HG02885 (cell line): Measurements from ENCODE around the gene BCL11B.

Experiments
- ATAC-seq: cut with Tn5 transposase; IDR thresholded peaks from one replicate; pipeline ENCODE4 v1.9.1; 2021; ENCODE audit warnings: mild to moderate bottlenecking; ENCODE audit not compliant: unreplicated experiment, poor library complexity

The BCL11B gene

DNA sequence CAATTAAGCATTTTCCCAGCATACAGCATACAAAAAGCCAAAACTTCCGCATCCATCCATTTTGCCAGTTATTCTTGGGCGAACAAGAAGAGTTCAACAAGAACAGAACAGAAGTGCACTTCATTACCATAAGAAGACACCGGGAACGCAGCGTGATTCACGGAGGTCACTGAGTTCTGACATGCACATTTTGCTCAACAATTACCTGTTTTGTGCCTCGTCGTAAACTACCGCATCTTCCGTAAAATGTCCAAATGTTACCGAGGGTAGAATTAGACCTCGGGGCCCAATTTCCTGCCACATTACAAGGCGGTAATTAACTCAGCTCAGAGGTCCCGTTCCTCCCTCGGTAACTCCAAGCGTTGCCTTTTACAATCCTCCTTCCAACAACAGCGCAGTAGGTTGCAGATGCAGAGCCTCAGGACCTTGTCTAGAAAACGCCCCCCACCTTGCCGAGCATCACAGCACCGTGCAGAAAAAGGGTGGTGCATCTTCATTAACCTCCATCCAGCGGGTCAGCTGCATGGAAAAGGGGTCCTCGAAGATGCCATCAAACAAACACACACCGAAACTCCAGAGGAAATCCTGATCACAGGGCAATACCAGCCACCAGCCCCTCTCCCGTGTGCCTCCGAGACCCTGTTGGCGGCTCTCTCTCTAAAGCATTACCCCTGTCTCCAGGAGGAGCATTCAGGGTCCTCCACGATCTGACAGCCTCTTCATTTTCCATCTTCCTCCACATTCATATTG is 125.2 kb downstream of the BCL11B start:
- no peak for ATAC-seq

DNA sequence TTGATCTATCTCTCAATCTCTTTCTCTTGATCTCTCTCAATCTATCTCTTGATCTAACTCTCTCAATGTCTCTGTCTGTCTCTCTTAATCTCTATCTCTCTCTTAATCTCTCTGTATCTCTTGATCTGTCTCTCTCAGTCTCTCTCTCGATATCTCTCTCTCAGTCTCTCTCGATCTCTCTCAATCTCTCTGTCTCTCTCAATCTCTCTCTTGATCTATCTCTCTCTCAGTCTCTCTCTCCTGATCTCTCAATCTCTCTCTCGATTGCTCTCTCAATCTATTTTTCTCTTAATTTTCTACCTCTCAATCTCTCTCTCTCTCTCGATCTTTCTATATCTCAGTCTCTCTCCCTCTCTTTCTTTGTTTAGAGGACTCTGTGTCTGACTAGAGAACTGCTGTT is 126.7 kb downstream of the BCL11B start:
- ATAC-seq = no peak

DNA sequence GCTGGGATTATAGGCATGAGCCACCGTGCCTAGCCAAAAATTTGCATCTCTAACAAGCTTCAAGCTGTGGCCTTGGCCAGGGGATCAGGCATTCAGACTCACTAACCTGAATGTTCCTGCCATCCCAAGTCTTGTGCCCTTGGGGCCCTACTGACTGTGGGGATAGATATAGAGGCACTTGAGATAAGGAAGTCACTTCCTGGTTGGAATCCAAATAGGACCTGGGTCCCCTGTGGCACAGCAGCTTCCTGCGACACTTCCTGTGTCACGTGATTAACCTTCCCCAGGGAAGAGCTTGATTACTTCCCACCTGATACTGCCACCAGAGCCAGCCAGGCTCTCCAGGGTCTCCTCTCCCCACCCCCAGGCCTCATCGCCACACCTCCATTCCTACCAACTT is 128.2 kb downstream of the BCL11B start:
- no peak for ATAC-seq

DNA sequence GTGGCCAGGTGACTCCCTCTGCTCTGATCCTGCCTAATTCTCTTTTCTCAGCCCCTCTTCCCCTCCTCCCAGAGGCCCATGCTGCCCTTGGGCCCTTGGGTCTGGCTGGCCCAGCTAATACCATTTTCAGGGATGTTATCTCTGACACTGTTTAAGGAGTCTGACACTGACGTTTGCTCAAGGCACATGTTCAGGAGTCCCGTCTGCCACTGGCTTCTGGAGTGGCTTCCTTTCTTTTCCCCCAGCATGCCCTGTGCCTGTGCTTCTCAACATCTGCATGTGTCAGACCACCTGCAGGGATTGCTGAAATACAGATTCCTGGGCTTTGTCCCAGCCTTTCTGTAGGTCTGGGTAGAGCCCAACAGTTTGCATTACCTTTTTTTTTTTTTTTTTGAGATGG is 128.9 kb downstream of the BCL11B start:
- no peak for ATAC-seq

DNA sequence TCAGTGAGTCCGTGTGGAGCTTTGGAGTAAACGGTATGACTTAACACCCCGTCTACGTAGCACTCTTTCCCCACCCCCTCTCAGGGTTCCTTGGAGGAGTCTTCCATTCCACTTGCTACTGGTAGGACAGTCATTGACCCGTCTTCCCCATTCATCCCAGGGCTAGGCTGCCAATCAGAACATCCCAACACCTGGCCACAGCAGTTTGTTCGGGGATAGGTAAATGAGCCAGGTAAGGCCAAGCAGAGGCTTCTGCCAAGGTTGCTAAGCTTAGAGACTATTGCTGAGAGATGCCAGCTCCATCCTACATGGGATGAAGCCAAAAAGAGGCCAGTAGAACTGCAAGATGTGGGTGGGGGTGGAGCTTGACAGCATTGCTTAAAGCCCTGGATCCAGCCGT is 130.8 kb downstream of the BCL11B start:
- no peak for ATAC-seq

DNA sequence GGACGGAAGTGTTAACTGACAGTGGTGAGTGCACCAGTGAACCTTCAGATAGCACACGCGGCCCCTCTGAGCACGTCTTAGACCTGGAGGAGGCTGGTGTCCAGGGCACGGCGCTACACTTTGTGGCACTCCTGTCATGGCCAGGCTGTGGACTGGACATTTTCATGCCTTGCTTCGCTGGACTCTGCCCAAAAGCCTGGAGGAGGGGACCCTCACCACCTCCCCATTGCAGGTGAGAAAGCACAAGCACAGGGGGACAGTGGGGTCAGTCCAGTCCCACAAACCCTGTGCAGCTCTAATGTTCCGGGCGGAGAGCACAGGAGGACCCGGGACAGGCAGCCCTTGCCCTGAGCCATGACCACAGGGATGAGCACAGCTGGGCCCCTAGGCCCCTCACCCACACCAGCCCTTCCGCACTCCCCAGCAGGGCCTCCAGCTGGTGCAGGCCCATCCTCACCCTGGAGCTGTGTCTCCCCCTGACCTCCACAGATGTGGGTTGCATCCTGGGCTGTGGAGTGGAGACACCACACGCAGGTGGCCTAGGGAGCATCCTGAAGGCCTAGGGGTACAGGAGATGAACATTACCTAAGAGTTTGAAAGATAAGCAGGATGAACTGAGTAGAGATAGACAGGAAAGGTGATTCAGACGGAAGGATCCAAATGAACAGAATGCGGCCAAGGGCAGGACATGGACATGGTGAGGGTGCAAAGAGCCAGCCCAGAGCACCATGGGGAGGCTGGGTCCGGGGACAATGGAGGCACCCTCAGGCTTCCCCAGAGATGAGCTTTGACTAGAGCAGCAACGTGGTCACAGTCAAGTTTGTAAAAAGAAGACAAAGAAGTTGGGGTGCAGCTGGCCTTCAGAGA is 132.8 kb downstream of the BCL11B start:
- no peak for ATAC-seq

DNA sequence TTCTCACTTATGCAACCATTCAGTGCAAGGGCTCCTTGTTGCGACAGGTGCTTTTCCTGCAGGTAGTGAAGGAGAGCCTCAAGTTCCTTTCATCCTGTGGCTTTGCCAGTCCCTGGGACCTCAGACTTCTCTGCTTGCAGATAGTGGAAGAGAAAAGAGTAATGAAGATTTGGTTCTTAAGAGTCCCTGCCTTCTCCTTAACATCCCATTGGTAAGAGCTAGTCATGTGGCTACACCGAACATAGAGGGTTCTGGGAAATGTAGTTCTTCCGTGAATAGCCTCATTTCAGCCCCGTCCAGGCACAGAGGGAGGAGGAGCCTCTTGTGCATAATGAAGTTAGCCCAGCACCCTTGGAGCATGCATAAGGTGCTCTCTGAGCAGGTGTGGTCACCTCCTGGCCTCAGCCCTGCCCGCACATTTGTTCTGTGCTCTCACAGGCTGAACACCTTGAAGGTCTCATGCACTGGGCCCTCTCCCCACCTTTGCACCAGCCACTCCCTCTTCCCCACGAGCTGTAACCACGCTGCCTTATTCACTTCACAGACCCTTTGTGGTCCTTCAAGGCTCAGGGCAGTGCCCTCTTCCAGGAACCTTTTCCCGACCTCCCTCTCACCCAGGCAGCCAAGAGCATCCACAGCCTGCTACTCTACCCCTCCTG is 134.0 kb downstream of the BCL11B start:
- peak; percentile 49 for ATAC-seq

DNA sequence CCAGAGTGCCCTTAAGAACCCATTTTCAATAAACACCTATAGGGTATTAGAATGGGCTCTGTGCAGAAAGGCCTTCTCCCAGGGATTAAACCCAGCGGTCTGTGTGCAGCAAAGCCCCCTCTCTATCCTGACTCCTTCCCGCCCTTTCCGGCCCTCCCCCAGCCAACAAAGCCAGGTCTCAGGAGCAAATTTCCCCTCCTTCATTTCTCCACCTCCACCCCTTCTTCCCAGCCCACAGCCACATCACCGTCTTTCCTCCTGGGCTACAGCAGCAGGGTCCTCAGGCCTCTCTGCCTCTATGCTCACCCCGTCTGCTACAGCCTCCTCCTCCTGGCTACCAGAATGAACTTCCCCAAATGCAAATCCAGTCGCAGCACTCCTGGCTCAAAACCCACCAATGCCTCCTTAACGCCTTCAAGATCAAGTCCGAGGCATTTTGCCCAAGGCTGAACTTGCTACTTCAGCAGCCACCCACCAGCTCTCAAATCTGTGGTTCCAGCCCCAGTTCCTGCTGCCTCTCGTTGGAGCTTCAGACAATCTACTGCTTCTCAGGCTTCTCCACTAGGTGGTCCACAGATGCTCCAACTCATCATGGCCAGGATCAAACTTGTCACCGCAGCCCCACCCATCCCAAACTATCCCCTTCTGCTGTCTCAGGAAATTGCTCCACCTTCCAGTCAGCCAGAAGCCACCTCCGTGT is 134.8 kb downstream of the BCL11B start:
- no peak for ATAC-seq

DNA sequence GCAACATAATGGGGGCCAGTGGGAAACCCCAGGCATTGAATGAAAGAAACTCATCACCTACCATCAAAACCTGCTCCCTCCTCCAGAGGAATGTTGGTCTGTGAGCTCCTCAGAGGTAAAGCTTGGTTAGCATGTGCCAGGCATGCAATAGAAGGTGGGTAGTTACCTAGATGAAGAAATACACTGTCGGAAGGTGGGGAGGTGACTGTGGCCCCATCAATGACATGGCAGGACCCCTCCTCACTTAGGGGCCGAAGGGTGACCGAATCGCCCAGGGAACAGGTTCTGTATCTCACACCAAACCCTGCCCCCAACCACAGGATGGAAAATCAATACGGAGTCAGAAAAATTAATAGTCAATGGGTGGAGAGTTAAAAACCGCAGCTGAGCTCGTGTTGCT is 135.6 kb downstream of the BCL11B start:
- no peak for ATAC-seq

DNA sequence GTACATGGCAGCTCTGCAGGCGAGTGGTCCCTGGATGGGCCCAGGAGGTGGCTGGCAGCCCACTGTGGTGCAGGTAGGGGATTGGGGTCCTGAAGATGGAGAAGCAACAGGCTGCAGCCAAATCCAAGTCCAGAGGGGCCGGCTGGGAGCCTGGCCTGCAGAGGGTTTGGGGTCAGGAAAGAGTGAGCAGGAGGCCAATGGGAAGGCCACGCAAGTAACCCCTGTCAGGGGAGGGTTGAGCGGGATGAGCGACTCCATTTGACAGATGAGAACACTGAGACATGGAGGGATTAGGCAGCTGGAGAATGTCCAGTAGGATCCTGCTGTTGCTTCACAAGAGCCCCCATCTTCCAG is 136.0 kb downstream of the BCL11B start:
- no peak for ATAC-seq

DNA sequence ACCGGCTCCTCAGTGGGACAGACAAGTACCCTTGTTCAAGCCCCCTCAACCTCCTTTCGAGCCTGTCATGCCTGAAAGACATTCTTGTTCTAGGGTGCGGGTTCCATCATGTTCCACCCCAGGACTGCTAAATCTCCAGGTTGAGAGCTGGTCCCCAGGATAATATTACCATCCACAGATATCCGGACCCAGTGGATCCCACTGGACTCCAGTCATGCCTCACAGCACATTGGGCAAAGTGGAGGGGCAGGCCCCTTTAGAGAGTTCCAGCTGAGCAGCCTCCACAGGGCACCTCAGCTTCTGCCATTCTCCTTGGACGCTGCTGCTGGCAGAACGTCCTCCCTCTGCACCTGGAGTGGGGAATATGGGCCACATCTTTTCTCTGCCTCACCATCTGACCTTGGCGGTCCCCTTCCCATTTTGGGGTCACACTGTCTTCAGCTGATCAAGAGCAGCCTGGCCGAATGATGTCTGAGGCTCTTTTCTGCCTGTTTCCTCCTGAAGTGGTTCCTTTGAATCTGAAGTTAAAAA is 137.4 kb downstream of the BCL11B start:
- ATAC-seq = no peak

DNA sequence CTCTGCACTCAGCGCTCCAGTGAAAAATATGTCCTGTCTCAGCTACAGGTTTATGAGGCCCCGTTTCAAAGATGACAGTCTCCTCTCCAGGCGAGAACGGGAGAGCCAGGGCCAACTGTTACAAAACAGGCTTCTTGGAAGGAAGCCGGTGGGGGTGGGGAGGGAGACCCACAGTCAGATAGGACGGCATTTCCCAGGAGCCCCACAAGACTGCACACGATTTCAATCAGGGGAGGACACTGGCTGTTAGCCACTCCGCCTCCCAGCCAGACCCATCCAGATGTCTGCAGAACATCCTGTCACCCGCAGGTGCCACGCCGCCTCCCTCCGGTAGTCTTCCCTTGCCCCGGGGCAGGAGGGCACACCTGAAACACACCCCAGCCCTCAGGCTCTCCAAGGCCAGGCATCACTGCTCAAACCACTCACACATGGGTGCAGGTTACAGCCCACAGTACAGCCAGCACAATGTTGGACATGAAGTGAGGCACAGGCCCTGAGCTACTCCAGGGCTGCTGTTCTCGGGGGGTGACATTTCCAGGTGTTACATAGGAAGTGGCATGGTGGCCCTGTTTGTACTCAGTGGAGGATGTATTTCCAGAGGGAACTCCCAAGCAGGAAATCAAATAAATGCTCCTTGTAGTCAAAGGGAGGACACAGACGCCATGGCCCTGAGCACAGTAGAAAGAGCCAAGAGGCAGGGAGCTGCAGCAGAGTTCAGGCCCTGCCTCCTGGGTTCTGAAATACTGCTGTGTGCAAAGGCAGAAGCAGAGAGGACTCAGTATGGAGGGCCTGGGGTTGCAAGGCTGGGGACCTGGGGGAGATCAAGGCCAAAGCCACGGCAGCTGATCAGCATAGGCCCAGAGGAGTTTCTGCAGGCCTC is 138.1 kb downstream of the BCL11B start:
- no peak for ATAC-seq

DNA sequence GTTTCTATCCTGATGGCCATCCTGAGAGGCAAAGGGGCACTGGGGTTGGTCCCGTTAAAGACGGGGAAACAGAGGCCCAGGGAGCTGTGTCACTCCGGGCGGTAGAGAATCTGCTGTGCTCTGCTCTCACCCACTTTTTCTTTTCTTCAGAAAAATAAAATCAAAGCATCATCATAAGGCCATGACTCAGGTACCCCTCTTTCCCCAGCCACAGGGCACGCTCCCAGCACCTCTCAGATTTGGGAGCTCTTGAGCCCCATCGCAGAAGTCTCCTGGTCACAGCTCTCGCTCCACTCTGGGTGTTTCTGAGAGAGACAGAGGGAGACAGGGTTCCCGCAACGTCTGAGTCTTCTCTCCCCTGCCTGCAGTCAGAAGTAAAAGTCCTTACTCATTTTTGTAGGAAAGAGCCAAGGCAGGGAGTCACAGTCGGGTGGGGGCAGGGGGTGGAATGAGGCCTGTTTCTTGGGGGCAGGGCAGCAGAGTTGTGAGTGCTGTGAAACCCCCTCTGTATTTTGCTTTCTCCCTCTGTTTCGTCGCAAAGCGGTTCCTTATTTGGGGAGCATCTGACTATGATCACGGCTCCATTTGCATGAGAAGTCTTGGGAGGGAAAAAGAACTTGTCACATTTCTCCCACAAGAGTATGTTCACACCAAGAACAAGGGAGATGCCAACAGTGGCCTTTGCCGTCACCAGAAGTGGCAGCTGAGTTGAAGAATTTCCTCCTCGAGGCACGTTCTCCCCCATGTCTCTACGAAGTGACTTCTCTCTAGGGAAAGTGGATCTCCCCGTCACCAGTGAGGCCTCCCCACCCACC is 139.0 kb downstream of the BCL11B start:
- no peak for ATAC-seq

DNA sequence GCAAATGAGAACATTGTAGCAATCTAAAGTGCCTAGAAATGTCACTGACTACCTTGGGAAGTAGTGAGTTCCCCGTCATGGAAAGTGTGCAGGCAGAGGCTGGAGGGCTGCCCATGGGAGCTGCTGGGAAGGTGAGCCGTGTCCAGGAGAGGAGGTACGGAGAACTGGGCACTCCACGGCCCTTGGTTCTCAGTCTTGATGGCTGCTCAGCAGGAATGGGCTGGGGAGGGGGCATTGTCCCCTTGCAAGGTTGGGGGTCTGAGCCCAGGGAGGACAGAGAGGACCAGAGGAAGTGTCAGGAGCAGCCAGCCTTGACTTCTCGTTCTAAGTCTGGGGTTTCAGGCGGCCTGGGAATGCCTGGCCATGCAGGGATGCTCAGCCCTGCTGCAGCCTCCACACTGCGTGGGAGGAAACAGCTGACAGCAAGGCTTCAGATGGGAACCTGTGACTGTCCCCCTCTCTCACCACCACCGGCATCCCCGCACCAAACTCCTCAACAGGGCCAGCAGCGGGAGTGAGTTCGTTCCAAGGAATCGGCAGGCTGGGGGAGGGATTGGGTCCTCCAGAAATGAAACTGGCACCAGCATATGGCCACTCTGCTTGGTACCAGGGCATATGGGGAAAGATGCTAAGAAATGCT is 140.2 kb downstream of the BCL11B start:
- ATAC-seq = no peak

DNA sequence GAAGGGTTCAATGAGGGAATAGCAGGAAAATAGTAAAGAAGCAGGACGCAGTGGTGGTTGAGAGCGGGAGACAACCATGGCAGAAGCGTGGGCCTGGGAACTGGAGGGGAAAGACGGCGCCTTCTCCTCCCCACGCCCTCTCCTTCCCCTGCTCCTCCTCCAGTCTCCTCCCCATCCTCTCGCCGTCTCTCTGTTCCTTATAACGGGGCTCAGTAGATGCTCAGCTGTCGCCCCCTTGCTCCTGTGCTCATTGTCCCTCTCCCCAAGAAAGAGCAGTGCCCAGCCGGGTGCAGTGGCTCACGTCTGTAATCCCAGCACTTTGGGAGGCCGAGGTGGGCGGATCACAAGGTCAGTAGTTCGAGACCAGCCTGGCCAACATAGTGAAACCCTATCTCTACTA is 142.0 kb downstream of the BCL11B start:
- no peak for ATAC-seq

DNA sequence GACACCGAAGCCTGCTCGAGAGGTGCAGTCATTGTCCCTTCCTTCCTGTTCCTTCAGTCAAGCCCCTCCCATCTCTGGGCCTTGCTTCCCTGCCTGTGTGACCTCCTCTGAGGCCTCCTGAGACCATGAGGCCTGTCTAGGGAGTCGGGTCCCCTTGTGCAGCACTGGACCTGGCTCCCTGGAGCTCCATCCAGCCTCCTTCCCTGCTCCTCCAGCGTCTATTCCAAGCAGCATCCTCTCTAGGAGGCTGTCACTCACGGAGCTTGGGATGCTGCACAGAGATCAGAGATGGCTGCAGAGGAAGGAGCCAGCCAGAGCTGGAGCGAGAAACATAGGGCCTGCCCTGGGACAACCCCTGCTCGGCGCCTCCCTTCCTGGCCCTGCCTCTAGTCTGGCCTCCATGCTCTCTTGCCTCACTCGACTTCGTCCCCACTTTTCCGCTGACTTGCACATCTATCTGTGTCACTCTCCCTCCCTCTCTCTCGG is 142.7 kb downstream of the BCL11B start:
- ATAC-seq = no peak

DNA sequence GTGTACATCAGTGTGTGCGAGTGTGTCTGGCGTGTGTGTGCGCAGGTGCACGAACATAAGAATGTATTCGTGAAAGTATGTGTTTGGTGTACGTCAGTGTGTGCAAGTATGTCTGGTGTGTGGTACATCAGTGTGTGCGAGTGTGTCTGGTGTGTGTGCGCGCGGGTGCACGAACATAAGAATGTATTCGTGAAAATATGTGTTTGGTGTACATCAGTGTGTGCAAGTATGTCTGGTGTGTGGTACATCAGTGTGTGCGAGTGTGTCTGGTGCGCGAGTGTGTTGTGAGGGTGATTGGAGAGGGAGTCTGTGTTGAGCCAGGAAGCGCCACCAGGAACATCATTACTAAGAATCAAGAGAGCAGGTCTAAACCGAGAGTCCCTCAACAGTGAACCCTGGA is 143.8 kb downstream of the BCL11B start:
- no peak for ATAC-seq

DNA sequence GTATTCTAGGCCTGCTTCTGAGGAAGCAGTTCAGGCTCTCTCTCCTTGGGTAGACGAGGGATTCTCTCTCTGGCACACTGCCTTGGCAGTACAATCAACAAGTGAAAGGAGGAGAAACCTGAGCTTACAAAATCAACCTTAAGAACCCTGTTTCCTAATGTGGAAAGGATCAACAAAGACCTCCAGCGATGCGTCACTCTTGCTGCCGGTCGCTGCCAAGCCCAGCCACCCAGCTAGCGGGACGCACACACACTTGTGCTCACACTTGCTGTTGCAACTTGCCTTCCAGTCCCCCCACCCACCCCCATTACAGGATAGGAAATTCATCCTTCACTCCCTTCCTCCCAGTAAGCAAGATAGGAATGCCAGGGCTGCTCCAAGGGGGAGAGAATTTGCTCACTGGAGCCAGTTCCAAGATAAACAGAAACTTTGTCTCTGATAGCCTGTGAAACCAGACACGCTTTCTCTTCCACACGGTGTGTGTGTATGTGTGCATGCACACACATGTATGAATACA is 144.3 kb downstream of the BCL11B start:
- ATAC-seq = no peak
